HG03108 (cell line): ENCODE data around the gene HLA-DOB.

Experiments
- ATAC-seq: cut with Tn5 transposase; IDR thresholded peaks from one replicate; pipeline ENCODE4 v1.9.1; 2021; ENCODE audit warnings: moderate library complexity; ENCODE audit not compliant: unreplicated experiment

The HLA-DOB gene

GRCh38 chr6:32816746-32817204 is at the start of gene HLA-DOB:
HLA-DOB (minus strand) TSS chr6:32817002; CDS start chr6:32816951, 51 bp downstream.
- ATAC-seq: peak; percentile 34

GRCh38 chr6:32865724-32866443 is 49.1 kb upstream of the HLA-DOB start:
- no peak for ATAC-seq

GRCh38 chr6:32862725-32863124 is 45.9 kb upstream of the HLA-DOB start:
- ATAC-seq: no peak

- no peak for ATAC-seq
Measured at GRCh38 chr6:32860674-32861073, 43.9 kb upstream of the HLA-DOB start.

GRCh38 chr6:32858194-32858593 is 41.4 kb upstream of the HLA-DOB start:
- ATAC-seq: no peak

- ATAC-seq: no peak
Measured at GRCh38 chr6:32857156-32857891, 40.5 kb upstream of the HLA-DOB start.

GRCh38 chr6:32855467-32856174 is 38.8 kb upstream of the HLA-DOB start:
- no peak for ATAC-seq

- no peak for ATAC-seq
Measured at GRCh38 chr6:32854376-32855178, 37.8 kb upstream of the HLA-DOB start.

GRCh38 chr6:32853541-32854375 is 37.0 kb upstream of the HLA-DOB start, which contains the start of the genes PSMB9 and TAP1:
PSMB9 (plus strand) TSS chr6:32854192; CDS start chr6:32854230, 38 bp downstream.
TAP1 (minus strand) TSS chr6:32853704; CDS start chr6:32853636, 68 bp downstream.
- ATAC-seq: peak; percentile 71

- peak; percentile 22 for ATAC-seq
Measured at GRCh38 chr6:32852844-32853540, 36.2 kb upstream of the HLA-DOB start.

GRCh38 chr6:32852018-32852843 is 35.4 kb upstream of the HLA-DOB start:
- ATAC-seq: no peak

GRCh38 chr6:32851025-32851424 is 34.2 kb upstream of the HLA-DOB start:
- no peak for ATAC-seq

- ATAC-seq: no peak
Measured at GRCh38 chr6:32849126-32849525, 32.3 kb upstream of the HLA-DOB start.

- ATAC-seq: no peak
Measured at GRCh38 chr6:32847795-32848194, 31.0 kb upstream of the HLA-DOB start.

- ATAC-seq: no peak
Measured at GRCh38 chr6:32847004-32847403, 30.2 kb upstream of the HLA-DOB start.

- no peak for ATAC-seq
Measured at GRCh38 chr6:32845384-32845884, 28.6 kb upstream of the HLA-DOB start.

GRCh38 chr6:32844839-32845383 is 28.1 kb upstream of the HLA-DOB start:
- no peak for ATAC-seq
